ENCODE measurements around the gene MCM10. TPM values are rescaled to one million over a fixed set of nuclear protein-coding genes. Genes with fewer than 3 reads are reported as not detected.

Gene MCM10
- total and polyA plus RNA-seq, 2 of the 4 experiments (the other 2 are of a cell fraction), result 5.4 to 11.8 TPM

DNA sequence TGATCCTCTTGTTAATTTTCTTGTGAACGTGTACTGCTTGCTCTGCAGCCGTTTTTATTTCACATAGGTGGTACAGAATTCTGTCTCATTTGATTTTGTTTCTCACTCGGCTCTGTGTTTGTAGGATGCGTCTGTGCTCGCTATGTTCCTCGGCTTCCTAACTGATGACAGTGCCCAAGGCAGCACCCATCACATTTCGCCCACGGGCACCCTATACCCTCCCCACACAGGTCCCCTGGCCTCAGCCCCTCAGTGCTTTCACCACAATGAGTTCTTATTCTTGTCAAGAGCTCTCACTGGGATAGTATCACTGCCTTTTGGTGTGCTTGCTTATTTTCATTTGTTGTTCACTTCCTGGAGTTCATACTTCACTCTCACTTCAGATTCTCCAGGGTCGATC lies 44.7 kb downstream of the MCM10 start:
- no TSS peak for BruUV-seq (replicated peaks)
- Histone ChIP-seq H3K4ac (ENCODE audit: low read depth, low read length) (no peak overlapping the region), H2AFZ (replicated peaks; ENCODE audit: low read length, poor library complexity) (no peak overlapping the region), H3K14ac (replicated peaks; ENCODE audit: low read depth, low read length) (no peak overlapping the region), H4K91ac (ENCODE audit: insufficient read depth, low read depth, low read length) (no peak overlapping the region), H3K9me3 (ENCODE audit: control insufficient read depth, insufficient read depth, low read length) (no peaks in the 10 kb centered on the region), H3K27me3 (ENCODE audit: control insufficient read depth, insufficient read depth, low read length) (no peaks in the 10 kb centered on the region), H2AK9ac (replicated peaks; ENCODE audit: low read depth, low read length, poor library complexity) (no peak overlapping the region), H2AK5ac (ENCODE audit: low read depth, low read length) (no peak overlapping the region), H3K9ac (ENCODE audit: low read depth, low read length) (no peak overlapping the region), H3K56ac (ENCODE audit: extremely low read depth, insufficient read depth, low read length) (no peak overlapping the region), H3K18ac (ENCODE audit: low read depth, low read length) (no peak overlapping the region), H3K4me2 (ENCODE audit: low read depth, low read length) (no peak overlapping the region), H4K20me1 (ENCODE audit: insufficient read depth, low read length) (no peaks in the 10 kb centered on the region), H3K4me3 (ENCODE audit: insufficient read depth, low read depth, low read length) (no peak overlapping the region), H4K5ac (ENCODE audit: low read depth, low read length) (no peak overlapping the region), H4K8ac (ENCODE audit: low read depth in 2 of 2, low read length in 2 of 2) (no peak overlapping the region), H3K23ac (ENCODE audit: low read depth, low read length) (no peak overlapping the region), H3K4me1 (ENCODE audit: control insufficient read depth, insufficient read depth, low read length) (peaks cover 4% of the 10 kb centered on the region; the same call in 1 of the 2 replicates), H3K9me1 (ENCODE audit: insufficient read depth, low read length) (no peaks in the 10 kb centered on the region), H2BK120ac (ENCODE audit: low read depth, low read length) (no peak overlapping the region), H2BK5ac (ENCODE audit: low read depth, low read length, poor library complexity, severe bottlenecking) (no peak overlapping the region), H3K36me3 (ENCODE audit: control insufficient read depth, insufficient read depth, low read length) (peaks cover 2% of the 10 kb centered on the region; the same call in 1 of the 2 replicates), H3K27ac (ENCODE audit: insufficient read depth, low read length) (no peak overlapping the region), H2BK15ac (ENCODE audit: low read depth, low read length) (no peak overlapping the region), H2BK20ac (ENCODE audit: low read depth, low read length) (no peak overlapping the region), H3K79me1 (ENCODE audit: low read depth in 1 of 2, low read length in 2 of 2) (no peaks in the 10 kb centered on the region)
- no peak for DNase-seq
- in situ Hi-C loops (cut with MboI; ENCODE audit: low sequenced_read_pairs), result loop anchor here (10.0 kb wide), 1 partner anchor 99 kb away; the partner anchor contains the start of gene PHYH
- no peak for TF ChIP-seq ELK1 (IDR thresholded peaks at IDR 0.05; ENCODE audit: borderline replicate concordance, low read depth, low read length)
- intact Hi-C loops (cut with micrococcal nuclease), result loop anchor here (1.0 to 2.0 kb wide), 2 partner anchors 71 to 96 kb away; no protein-coding TSS in a partner anchor
- no peak for ATAC-seq (ENCODE audit: low read depth)
- CTCF ChIA-PET, result interaction anchor here (0.6 to 1.3 kb wide), 8 partner anchors 8 to 554 kb away, joined by 3 to 8 read pairs (median 4); no protein-coding TSS in a partner anchor
- POLR2A ChIA-PET (ENCODE audit: unreplicated experiment), result no interaction called here
- dilution Hi-C loops (cut with HindIII; ENCODE audit: low sequenced_read_pairs, unreplicated experiment), result no loop called here
- no CpG with 5 or more reads among the region's 9 CpGs for WGBS, 2 experiments (ENCODE audit: extremely low coverage in 2 of 2, insufficient read length in 1 of 2)

Data from IMR-90 (cell line).